ENCODE data around the gene BMPR1B.

Gene BMPR1B

GRCh38 chr4:95007998-95008397 is 250.2 kb downstream of the BMPR1B start:
- Histone ChIP-seq H3K27ac (ENCODE audit: low read length) (no peak overlapping the region), H3K27me3 (ENCODE audit: low read depth, low read length) (no peaks in the 10 kb centered on the region), H3K4me1 (ENCODE audit: control insufficient read depth in 1 of 2, insufficient read depth in 2 of 2, low read length in 2 of 2) (no peaks in the 10 kb centered on the region), H3K4me3 (ENCODE audit: low read depth in 1 of 2, low read length in 2 of 2) (no peak overlapping the region), H3K36me3 (ENCODE audit: control insufficient read depth in 1 of 2, insufficient read depth in 2 of 2, low read length in 2 of 2) (no peaks in the 10 kb centered on the region), H3K9me3 (ENCODE audit: control insufficient read depth in 1 of 2, low read length in 2 of 2) (no peaks in the 10 kb centered on the region)

- Histone ChIP-seq H3K27ac (ENCODE audit: low read length) (no peak overlapping the region), H3K4me1 (ENCODE audit: control insufficient read depth in 1 of 2, insufficient read depth in 2 of 2, low read length in 2 of 2) (no peaks in the 10 kb centered on the region), H3K4me3 (ENCODE audit: low read depth in 1 of 2, low read length in 2 of 2) (no peak overlapping the region), H3K9me3 (ENCODE audit: control insufficient read depth in 1 of 2, low read length in 2 of 2) (no peaks in the 10 kb centered on the region), H3K27me3 (ENCODE audit: low read depth, low read length) (no peaks in the 10 kb centered on the region), H3K36me3 (ENCODE audit: control insufficient read depth in 1 of 2, insufficient read depth in 2 of 2, low read length in 2 of 2) (no peaks in the 10 kb centered on the region)
Measured at GRCh38 chr4:95013236-95013635, 255.5 kb downstream of the BMPR1B start.

- no peaks in the 10 kb centered on the region for H3K4me1 ChIP-seq (ENCODE audit: control insufficient read depth in 1 of 2, insufficient read depth in 2 of 2, low read length in 2 of 2)
- H3K36me3 ChIP-seq (ENCODE audit: control insufficient read depth in 1 of 2, insufficient read depth in 2 of 2, low read length in 2 of 2) = no peaks in the 10 kb centered on the region
- H3K4me3 ChIP-seq (ENCODE audit: low read depth in 1 of 2, low read length in 2 of 2) = no peak overlapping the region
- no peaks in the 10 kb centered on the region for H3K9me3 ChIP-seq (ENCODE audit: control insufficient read depth in 1 of 2, low read length in 2 of 2)
- no peaks in the 10 kb centered on the region for H3K27me3 ChIP-seq (ENCODE audit: low read depth, low read length)
- H3K27ac ChIP-seq (ENCODE audit: low read length) = no peak overlapping the region
Measured at GRCh38 chr4:95014068-95014467, 256.3 kb downstream of the BMPR1B start.

- Histone ChIP-seq H3K27ac (ENCODE audit: low read length) (no peak overlapping the region), H3K4me1 (ENCODE audit: control insufficient read depth in 1 of 2, insufficient read depth in 2 of 2, low read length in 2 of 2) (no peaks in the 10 kb centered on the region), H3K4me3 (ENCODE audit: low read depth in 1 of 2, low read length in 2 of 2) (no peak overlapping the region), H3K27me3 (ENCODE audit: low read depth, low read length) (no peaks in the 10 kb centered on the region), H3K9me3 (ENCODE audit: control insufficient read depth in 1 of 2, low read length in 2 of 2) (no peaks in the 10 kb centered on the region), H3K36me3 (ENCODE audit: control insufficient read depth in 1 of 2, insufficient read depth in 2 of 2, low read length in 2 of 2) (no peaks in the 10 kb centered on the region)
Measured at GRCh38 chr4:95017305-95018064, 259.7 kb downstream of the BMPR1B start.

- no peaks in the 10 kb centered on the region for H3K36me3 ChIP-seq (ENCODE audit: control insufficient read depth in 1 of 2, insufficient read depth in 2 of 2, low read length in 2 of 2)
Measured at GRCh38 chr4:95018785-95019184, 261.0 kb downstream of the BMPR1B start.

GRCh38 chr4:95020521-95020920 is 262.8 kb downstream of the BMPR1B start:
- Histone ChIP-seq H3K9me3 (ENCODE audit: control insufficient read depth in 1 of 2, low read length in 2 of 2) (no peaks in the 10 kb centered on the region), H3K36me3 (ENCODE audit: control insufficient read depth in 1 of 2, insufficient read depth in 2 of 2, low read length in 2 of 2) (no peaks in the 10 kb centered on the region), H3K27me3 (ENCODE audit: low read depth, low read length) (no peaks in the 10 kb centered on the region), H3K27ac (ENCODE audit: low read length) (no peak overlapping the region), H3K4me1 (ENCODE audit: control insufficient read depth in 1 of 2, insufficient read depth in 2 of 2, low read length in 2 of 2) (no peaks in the 10 kb centered on the region), H3K4me3 (ENCODE audit: low read depth in 1 of 2, low read length in 2 of 2) (no peak overlapping the region)

More at GRCh38 chr4:95018785-95019184, 261.0 kb downstream of the BMPR1B start:
- no peaks in the 10 kb centered on the region for H3K4me1 ChIP-seq (ENCODE audit: control insufficient read depth in 1 of 2, insufficient read depth in 2 of 2, low read length in 2 of 2)
- H3K9me3 ChIP-seq (ENCODE audit: control insufficient read depth in 1 of 2, low read length in 2 of 2) = no peaks in the 10 kb centered on the region
- no peak overlapping the region for H3K4me3 ChIP-seq (ENCODE audit: low read depth in 1 of 2, low read length in 2 of 2)
- H3K27me3 ChIP-seq (ENCODE audit: low read depth, low read length) = no peaks in the 10 kb centered on the region
- H3K27ac ChIP-seq (ENCODE audit: low read length) = no peak overlapping the region

GRCh38 chr4:95021099-95021498 is 263.3 kb downstream of the BMPR1B start:
- H3K36me3 ChIP-seq (ENCODE audit: control insufficient read depth in 1 of 2, insufficient read depth in 2 of 2, low read length in 2 of 2) = no peaks in the 10 kb centered on the region
- H3K9me3 ChIP-seq (ENCODE audit: control insufficient read depth in 1 of 2, low read length in 2 of 2) = no peaks in the 10 kb centered on the region
- H3K4me1 ChIP-seq (ENCODE audit: control insufficient read depth in 1 of 2, insufficient read depth in 2 of 2, low read length in 2 of 2) = no peaks in the 10 kb centered on the region
- no peak overlapping the region for H3K27ac ChIP-seq (ENCODE audit: low read length)
- H3K4me3 ChIP-seq (ENCODE audit: low read depth in 1 of 2, low read length in 2 of 2) = no peak overlapping the region
- H3K27me3 ChIP-seq (ENCODE audit: low read depth, low read length) = no peaks in the 10 kb centered on the region

- Histone ChIP-seq H3K4me3 (ENCODE audit: low read depth in 1 of 2, low read length in 2 of 2) (no peak overlapping the region), H3K9me3 (ENCODE audit: control insufficient read depth in 1 of 2, low read length in 2 of 2) (no peaks in the 10 kb centered on the region), H3K27ac (ENCODE audit: low read length) (no peak overlapping the region), H3K36me3 (ENCODE audit: control insufficient read depth in 1 of 2, insufficient read depth in 2 of 2, low read length in 2 of 2) (no peaks in the 10 kb centered on the region), H3K27me3 (ENCODE audit: low read depth, low read length) (no peaks in the 10 kb centered on the region), H3K4me1 (ENCODE audit: control insufficient read depth in 1 of 2, insufficient read depth in 2 of 2, low read length in 2 of 2) (no peaks in the 10 kb centered on the region)
Measured at GRCh38 chr4:95023110-95023509, 265.4 kb downstream of the BMPR1B start.

- H3K9me3 ChIP-seq (ENCODE audit: control insufficient read depth in 1 of 2, low read length in 2 of 2) = peaks cover 0 to 7% of the 10 kb centered on the region in 2 donors
- H3K4me3 ChIP-seq (ENCODE audit: low read depth in 1 of 2, low read length in 2 of 2) = no peak overlapping the region
- no peak overlapping the region for H3K27ac ChIP-seq (ENCODE audit: low read length)
- no peaks in the 10 kb centered on the region for H3K27me3 ChIP-seq (ENCODE audit: low read depth, low read length)
- H3K36me3 ChIP-seq (ENCODE audit: control insufficient read depth in 1 of 2, insufficient read depth in 2 of 2, low read length in 2 of 2) = no peaks in the 10 kb centered on the region
- no peaks in the 10 kb centered on the region for H3K4me1 ChIP-seq (ENCODE audit: control insufficient read depth in 1 of 2, insufficient read depth in 2 of 2, low read length in 2 of 2)
Measured at GRCh38 chr4:95027905-95028618, 270.3 kb downstream of the BMPR1B start.

GRCh38 chr4:95038791-95039190 is 281.0 kb downstream of the BMPR1B start:
- no peaks in the 10 kb centered on the region for H3K36me3 ChIP-seq (ENCODE audit: control insufficient read depth in 1 of 2, insufficient read depth in 2 of 2, low read length in 2 of 2)

GRCh38 chr4:95044324-95044837 is 286.6 kb downstream of the BMPR1B start:
- Histone ChIP-seq H3K27ac (ENCODE audit: low read length) (no peak overlapping the region), H3K4me1 (ENCODE audit: control insufficient read depth in 1 of 2, insufficient read depth in 2 of 2, low read length in 2 of 2) (peaks cover 0 to 5% of the 10 kb centered on the region in 2 donors), H3K9me3 (ENCODE audit: control insufficient read depth in 1 of 2, low read length in 2 of 2) (no peaks in the 10 kb centered on the region), H3K27me3 (ENCODE audit: low read depth, low read length) (no peaks in the 10 kb centered on the region), H3K36me3 (ENCODE audit: control insufficient read depth in 1 of 2, insufficient read depth in 2 of 2, low read length in 2 of 2) (no peaks in the 10 kb centered on the region), H3K4me3 (ENCODE audit: low read depth in 1 of 2, low read length in 2 of 2) (no peak overlapping the region)

More at GRCh38 chr4:95038791-95039190, 281.0 kb downstream of the BMPR1B start:
- Histone ChIP-seq H3K4me3 (ENCODE audit: low read depth in 1 of 2, low read length in 2 of 2) (no peak overlapping the region), H3K27ac (ENCODE audit: low read length) (no peak overlapping the region), H3K4me1 (ENCODE audit: control insufficient read depth in 1 of 2, insufficient read depth in 2 of 2, low read length in 2 of 2) (no peaks in the 10 kb centered on the region), H3K27me3 (ENCODE audit: low read depth, low read length) (no peaks in the 10 kb centered on the region), H3K9me3 (ENCODE audit: control insufficient read depth in 1 of 2, low read length in 2 of 2) (peaks cover 0 to 6% of the 10 kb centered on the region in 2 donors)
